Measurements from ENCODE around the gene ELFN1. TPM values are rescaled to one million over a fixed set of nuclear protein-coding genes. Genes with fewer than 3 reads are reported as not detected.

Gene ELFN1
- total and polyA plus RNA-seq, 12 donors: 0.05 to 2.8 (median 0.86) TPM

- no peaks in the 10 kb centered on the region for H3K27me3 ChIP-seq
- no peak for DNase-seq
- WGBS, 4 donors: 68 to 86% (median 74%) methylated on average over 12 to 19 of the region's 19 CpGs
- peaks cover 0 to 10% (median 0%) of the 10 kb centered on the region in 3 donors for H3K9me3 ChIP-seq (replicated peaks in 1 of 3)
- no peaks in the 10 kb centered on the region for H3K36me3 ChIP-seq (replicated peaks in 1 of 2)
- H3K4me3 ChIP-seq: no peak overlapping the region
- H3K27ac ChIP-seq: no peak overlapping the region
- TF ChIP-seq POLR2A (IDR thresholded peaks at IDR 0.05): no peak
- TF ChIP-seq CTCF (IDR thresholded peaks at IDR 0.05): no peak
- H3K4me1 ChIP-seq (replicated peaks in 1 of 2): no peaks in the 10 kb centered on the region
- intact Hi-C loops (cut with DNase I): no loop called here
These were observed 63.3 kb downstream of the ELFN1 start for GRCh38 chr7:1733206-1733907.

GRCh38 chr7:1733908-1734730 lies 64.0 kb downstream of the ELFN1 start:
- 74 to 81% (median 75%) methylated on average over 16 to 17 of the region's 17 CpGs for WGBS, 4 donors
- no peak overlapping the region for H3K4me3 ChIP-seq
- no peaks in the 10 kb centered on the region for H3K4me1 ChIP-seq (replicated peaks in 1 of 2)
- no peak overlapping the region for H3K27ac ChIP-seq
- no peaks in the 10 kb centered on the region for H3K36me3 ChIP-seq (replicated peaks in 1 of 2)
- intact Hi-C loops (cut with DNase I): no loop called here
- H3K27me3 ChIP-seq: no peaks in the 10 kb centered on the region
- H3K9me3 ChIP-seq (replicated peaks in 1 of 3): peaks cover 0 to 6% (median 0%) of the 10 kb centered on the region in 3 donors
- TF ChIP-seq CTCF (IDR thresholded peaks at IDR 0.05) (no peak), POLR2A (IDR thresholded peaks at IDR 0.05) (no peak)
- DNase-seq: no peak

- Histone ChIP-seq H3K27ac (no peak overlapping the region), H3K36me3 (replicated peaks in 1 of 2) (no peaks in the 10 kb centered on the region), H3K9me3 (replicated peaks in 1 of 3) (no peaks in the 10 kb centered on the region), H3K4me1 (replicated peaks in 1 of 2) (no peaks in the 10 kb centered on the region), H3K4me3 (no peak overlapping the region), H3K27me3 (no peaks in the 10 kb centered on the region)
- intact Hi-C loops (cut with DNase I): no loop called here
- 53 to 80% (median 61%) methylated on average over 1 to 14 of the region's 14 CpGs; no CpG with 5 or more reads in 1 of the 4 donors for WGBS, 4 donors
- DNase-seq: no peak
- TF ChIP-seq CTCF (IDR thresholded peaks at IDR 0.05) (no peak), POLR2A (IDR thresholded peaks at IDR 0.05) (no peak)
These were observed 65.2 kb downstream of the ELFN1 start for GRCh38 chr7:1735262-1735661.

GRCh38 chr7:1735806-1736483 lies 65.9 kb downstream of the ELFN1 start:
- H3K27me3 ChIP-seq: no peaks in the 10 kb centered on the region

More at GRCh38 chr7:1735806-1736483, 65.9 kb downstream of the ELFN1 start:
- H3K27ac ChIP-seq: no peak overlapping the region
- no peak overlapping the region for H3K4me3 ChIP-seq
- no peaks in the 10 kb centered on the region for H3K4me1 ChIP-seq (replicated peaks in 1 of 2)
- no peaks in the 10 kb centered on the region for H3K9me3 ChIP-seq (replicated peaks in 1 of 3)
- TF ChIP-seq POLR2A (IDR thresholded peaks at IDR 0.05): no peak
- TF ChIP-seq CTCF (IDR thresholded peaks at IDR 0.05): no peak
- DNase-seq: no peak
- intact Hi-C loops (cut with DNase I): no loop called here
- no peaks in the 10 kb centered on the region for H3K36me3 ChIP-seq (replicated peaks in 1 of 2)
- WGBS, 4 donors: 78 to 83% (median 81%) methylated on average over 18 to 29 of the region's 29 CpGs
